CD8-positive, alpha-beta memory T cell (primary cell): ENCODE data around the gene INHBC. TPM values are rescaled to one million over a fixed set of nuclear protein-coding genes. Genes with fewer than 3 reads are reported as not detected.
A peak's percentile ranks its signal among the peaks of the same experiment; 100 is the strongest.

Experiments used
- CTCF ChIA-PET: fragments of 350-600 bp; sonication (Branson Sonifier 250); formaldehyde crosslinking; loops from one replicate; lab custom pipeline; 2021; ENCODE audit warnings: antibody characterized with exemption; lab: Charles Lee
- POLR2A ChIA-PET: fragments of 350-600 bp; sonication (Branson Sonifier 250); formaldehyde crosslinking; loops from one replicate; lab custom pipeline; 2021; ENCODE audit warnings: antibody characterized with exemption; lab: Charles Lee
- DNase-seq, 5 donors: peaks; one replicate each; pipeline versions ENCODE4 v3.0.0 to v3.0.0-alpha.2; 2020 to 2022; ENCODE audit warnings: mixed read lengths in 1 of 5
- H3K27ac ChIP-seq: one replicate; pipeline ENCODE4 v1.7.0; 2013; ENCODE audit warnings: low read depth, mild to moderate bottlenecking, low read length, moderate library complexity
- H3K27me3 ChIP-seq: 2 replicates; pipeline ENCODE4 v1.7.0; 2013; ENCODE audit warnings: low read length, mild to moderate bottlenecking; ENCODE audit not compliant: insufficient read depth, poor library complexity, severe bottlenecking
- H3K36me3 ChIP-seq: 2 replicates; pipeline ENCODE4 v1.7.0; 2013; ENCODE audit warnings: mild to moderate bottlenecking, low read length, moderate library complexity; ENCODE audit not compliant: insufficient read depth
- H3K4me1 ChIP-seq: 2 replicates; pipeline ENCODE4 v1.7.0; 2013; ENCODE audit warnings: mild to moderate bottlenecking, low read length, moderate library complexity; ENCODE audit not compliant: insufficient read depth
- H3K4me3 ChIP-seq: 2 replicates; pipeline ENCODE4 v1.7.0; 2013; ENCODE audit warnings: mild to moderate bottlenecking, low read length
- H3K9me3 ChIP-seq: 2 replicates; pipeline ENCODE4 v1.7.0; 2013; ENCODE audit warnings: mild to moderate bottlenecking, low read length
- H3K27ac Mint-ChIP-seq, 8 donors: one replicate each; pipeline ENCODE4 v1.8.0; 2020 to 2021; ENCODE audit warnings: mixed read lengths in 8 of 8, mild to moderate bottlenecking in 6 of 8, inconsistent platforms in 3 of 8, moderate library complexity in 3 of 8
- H3K27me3 Mint-ChIP-seq, 2 donors: one replicate each; pipeline ENCODE4 v1.8.0; 2020 to 2021; ENCODE audit warnings: mixed read lengths in 2 of 2, mild to moderate bottlenecking in 1 of 2, moderate library complexity in 1 of 2
- H3K36me3 Mint-ChIP-seq, 3 donors: one replicate each; pipeline ENCODE4 v1.8.0; 2020 to 2021; ENCODE audit warnings: mixed read lengths in 3 of 3, inconsistent platforms in 1 of 3, mild to moderate bottlenecking in 1 of 3
- H3K4me1 Mint-ChIP-seq, 3 donors: one replicate each; pipeline ENCODE4 v1.8.0; 2020 to 2021; ENCODE audit warnings: mixed read lengths in 3 of 3, inconsistent platforms in 1 of 3, mild to moderate bottlenecking in 1 of 3
- H3K4me3 Mint-ChIP-seq, 7 donors: one replicate each; pipeline ENCODE4 v1.8.0; 2020 to 2021; ENCODE audit warnings: mixed read lengths in 7 of 7, mild to moderate bottlenecking in 6 of 7, moderate library complexity in 4 of 7, inconsistent platforms in 2 of 7
- H3K9me3 Mint-ChIP-seq, 5 donors: one replicate each; pipeline ENCODE4 v1.8.0; 2020 to 2022; ENCODE audit warnings: mixed read lengths in 5 of 5, mild to moderate bottlenecking in 3 of 5, moderate library complexity in 2 of 5, inconsistent platforms in 1 of 5
- polyA plus RNA-seq: library from polyadenylated mRNA; unstranded; fragments of 300-500 nt; fragmentation: Illumina TruSeq; gene quantifications from one replicate; pipeline ENCODE4 v1.2.3, GENCODE V29; 2021
- total RNA-seq, 2 experiments: library from RNA; stranded (reverse); gene quantifications; one replicate each; pipeline ENCODE4 v1.2.3, GENCODE V29; 2021

INHBC gene
- total and polyA plus RNA-seq, 3 experiments from 2014 or later = 0.11 TPM; not detected in 1

DNA sequence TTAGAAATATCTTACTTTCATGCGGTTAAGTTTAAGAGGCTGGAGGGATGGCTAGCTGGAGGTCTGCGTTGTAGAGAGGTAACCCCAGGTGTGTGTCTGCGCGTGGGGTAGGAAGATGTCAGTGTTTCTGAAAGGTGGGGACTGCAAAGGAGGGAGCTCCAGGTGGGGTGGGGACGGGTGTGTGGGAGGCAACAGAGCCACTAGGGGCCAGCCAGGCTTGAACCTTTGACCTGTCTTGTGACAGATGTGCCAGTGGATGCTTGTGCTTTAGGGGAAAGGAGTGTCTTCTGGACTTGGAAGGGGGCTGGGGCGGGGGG is 25.8 kb downstream of the INHBC start:
- peaks cover 33% of the 10 kb centered on the region for H3K4me1 ChIP-seq
- DNase-seq = no peak
- no peak overlapping the region for H3K27ac ChIP-seq
- H3K27me3 ChIP-seq = peaks cover 7% of the 10 kb centered on the region
- ChIA-PET POLR2A (interaction anchor here (1.0 to 4.4 kb wide), 4 partner anchors 10 to 87 kb away, joined by 3 to 20 read pairs (median 6); partner anchors contain the start of genes ARHGAP9 and DCTN2), CTCF (interaction anchor here (0.9 to 7.3 kb wide), 7 partner anchors 9 to 233 kb away, joined by 3 to 167 read pairs (median 5); partner anchors contain the start of genes ARHGAP9, DDIT3 and OS9)
- Mint-ChIP-seq H3K27me3 (peaks cover 6 to 22% of the 10 kb centered on the region in 2 donors), H3K9me3 (no peaks in the 10 kb centered on the region), H3K27ac (peak overlapping the region in 7 of 8 donors; percentile 22 to 87 (median 76)), H3K4me1 (peaks cover 33 to 52% (median 41%) of the 10 kb centered on the region in 3 donors), H3K36me3 (peaks cover 0 to 9% (median 0%) of the 10 kb centered on the region in 3 donors), H3K4me3 (peak overlapping the region; percentile 79 to 93 (median 88))
- no peak overlapping the region for H3K4me3 ChIP-seq
- no peaks in the 10 kb centered on the region for H3K9me3 ChIP-seq
- H3K36me3 ChIP-seq = no peaks in the 10 kb centered on the region

DNA sequence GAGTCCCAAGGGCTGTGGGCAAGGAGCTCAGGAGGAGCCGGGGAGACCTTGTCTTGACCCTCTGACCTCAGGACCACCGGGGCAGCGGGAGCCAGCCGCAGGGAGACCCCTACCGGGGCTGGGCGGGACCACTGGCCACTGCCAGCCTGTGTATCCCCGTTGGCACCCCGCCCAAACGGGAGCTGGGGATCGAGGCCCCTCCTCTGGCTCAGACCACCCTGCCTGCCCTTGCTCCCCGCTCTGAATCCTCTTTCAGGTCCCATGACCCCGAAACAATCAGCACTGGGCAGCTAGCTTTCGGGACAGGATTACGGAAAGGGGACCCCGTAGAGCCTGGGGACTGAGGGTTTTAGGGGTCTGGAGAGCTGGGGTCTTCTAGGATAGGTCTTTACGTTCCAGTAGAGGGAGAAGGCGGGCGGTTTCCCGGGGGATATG is 26.3 kb downstream of the INHBC start:
- Mint-ChIP-seq H3K27ac (peak overlapping the region in 4 of 8 donors; percentile 39 to 76 (median 48)), H3K36me3 (peaks cover 0 to 9% (median 0%) of the 10 kb centered on the region in 3 donors), H3K4me3 (peak overlapping the region; percentile 74 to 93 (median 88)), H3K27me3 (peaks cover 6 to 21% of the 10 kb centered on the region in 2 donors), H3K9me3 (no peaks in the 10 kb centered on the region), H3K4me1 (peaks cover 33 to 49% (median 41%) of the 10 kb centered on the region in 3 donors)
- H3K4me1 ChIP-seq = peaks cover 33% of the 10 kb centered on the region
- POLR2A ChIA-PET = interaction anchor here (0.7 to 4.4 kb wide), 4 partner anchors 10 to 86 kb away, joined by 3 to 20 read pairs (median 4); partner anchors contain the start of genes ARHGAP9 and DCTN2
- no peak overlapping the region for H3K4me3 ChIP-seq
- DNase-seq = no peak
- H3K9me3 ChIP-seq = no peaks in the 10 kb centered on the region
- no peaks in the 10 kb centered on the region for H3K36me3 ChIP-seq
- peaks cover 7% of the 10 kb centered on the region for H3K27me3 ChIP-seq
- H3K27ac ChIP-seq = peak overlapping the region; percentile 16
- CTCF ChIA-PET = interaction anchor here (1.1 to 7.3 kb wide), 9 partner anchors 8 to 222 kb away, joined by 3 to 167 read pairs (median 4); partner anchors contain the start of genes ARHGAP9 and DDIT3

DNA sequence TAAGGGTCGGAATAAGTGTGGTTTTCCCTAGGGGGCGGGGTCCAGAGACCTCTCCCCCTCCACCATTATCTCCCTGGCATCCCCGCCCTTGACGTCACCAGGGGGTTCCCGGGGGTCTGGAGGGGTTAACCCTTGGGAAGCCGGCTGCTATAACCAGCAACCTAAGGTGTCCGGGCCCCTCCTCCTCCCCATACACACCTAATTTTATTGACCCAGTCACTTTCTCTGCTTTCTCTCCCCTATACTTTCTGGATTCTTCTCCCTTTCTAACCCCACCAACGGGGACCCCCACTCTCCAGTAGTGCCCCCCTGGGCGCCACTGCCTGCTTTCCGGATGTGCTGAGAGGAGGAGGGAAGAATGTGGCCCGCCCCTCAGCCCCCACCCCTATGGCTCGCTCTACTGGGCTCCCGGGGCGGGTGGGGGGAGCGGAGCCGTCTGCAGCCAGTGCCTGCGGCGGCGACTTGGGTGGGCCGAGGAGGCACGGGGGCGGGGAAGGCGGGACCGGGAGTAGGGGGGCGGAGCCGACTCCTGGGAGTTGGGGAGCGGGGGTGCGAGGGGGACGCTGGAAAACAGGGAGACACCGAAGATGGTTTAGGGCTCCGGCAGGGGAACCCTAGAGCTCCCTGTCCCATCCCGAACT is 26.8 kb downstream of the INHBC start:
- POLR2A ChIA-PET = interaction anchor here (0.7 to 4.4 kb wide), 3 partner anchors 16 to 18 kb away, joined by 3 to 20 read pairs (median 3); partner anchors contain the start of gene ARHGAP9
- Mint-ChIP-seq H3K4me1 (peaks cover 30 to 45% (median 36%) of the 10 kb centered on the region in 3 donors), H3K4me3 (peak overlapping the region; percentile 84 to 93 (median 93)), H3K27me3 (peaks cover 6 to 19% of the 10 kb centered on the region in 2 donors), H3K27ac (peak overlapping the region in 7 of 8 donors; percentile 49 to 92 (median 80)), H3K9me3 (no peaks in the 10 kb centered on the region), H3K36me3 (peaks cover 0 to 9% (median 0%) of the 10 kb centered on the region in 3 donors)
- CTCF ChIA-PET = interaction anchor here (1.0 to 7.3 kb wide), 14 partner anchors 8 to 232 kb away, joined by 3 to 167 read pairs (median 4); partner anchors contain the start of genes ARHGAP9, MBD6 and OS9
- Histone ChIP-seq H3K9me3 (no peaks in the 10 kb centered on the region), H3K4me3 (peak overlapping the region; percentile 69), H3K4me1 (peaks cover 33% of the 10 kb centered on the region), H3K27me3 (peaks cover 7% of the 10 kb centered on the region), H3K36me3 (no peaks in the 10 kb centered on the region), H3K27ac (peak overlapping the region; percentile 16)
- DNase-seq = peak in 2 of 5 donors; percentile 44 to 72

DNA sequence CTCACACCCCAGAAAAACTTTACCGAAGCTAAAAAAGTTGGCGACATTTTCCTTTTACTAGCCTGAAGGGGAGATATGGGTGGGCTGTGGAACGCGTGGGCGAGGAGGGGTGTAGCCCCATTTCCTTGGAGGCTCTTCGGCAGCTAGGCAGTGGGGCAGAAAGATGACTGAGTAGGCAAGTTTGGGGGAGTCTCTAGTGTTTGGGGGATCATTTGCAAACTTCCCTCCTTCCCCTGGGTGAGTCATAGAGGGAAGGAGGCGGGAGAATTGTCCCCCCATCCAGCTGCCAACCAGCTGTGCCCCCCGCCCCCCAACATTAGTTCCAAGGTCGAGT is 27.3 kb downstream of the INHBC start:
- H3K36me3 Mint-ChIP-seq = peaks cover 0 to 9% (median 0%) of the 10 kb centered on the region in 3 donors
- peak overlapping the region; percentile 9 for H3K27ac ChIP-seq
- peaks cover 6 to 19% of the 10 kb centered on the region in 2 donors for H3K27me3 Mint-ChIP-seq
- peaks cover 30 to 46% (median 36%) of the 10 kb centered on the region in 3 donors for H3K4me1 Mint-ChIP-seq
- ChIA-PET POLR2A (interaction anchor here (0.8 to 4.4 kb wide), 2 partner anchors 16 to 18 kb away, joined by 3 to 20 read pairs; partner anchors contain the start of gene ARHGAP9), CTCF (interaction anchor here (1.0 to 7.3 kb wide), 17 partner anchors 10 to 280 kb away, joined by 3 to 167 read pairs (median 4); partner anchors contain the start of genes ARHGAP9, DDIT3, MBD6 and OS9)
- no peaks in the 10 kb centered on the region for H3K9me3 Mint-ChIP-seq
- H3K4me1 ChIP-seq = peaks cover 33% of the 10 kb centered on the region
- peaks cover 7% of the 10 kb centered on the region for H3K27me3 ChIP-seq
- peak overlapping the region; percentile 84 to 93 (median 93) for H3K4me3 Mint-ChIP-seq
- H3K4me3 ChIP-seq = peak overlapping the region; percentile 69
- DNase-seq = no peak
- no peaks in the 10 kb centered on the region for H3K9me3 ChIP-seq
- H3K36me3 ChIP-seq = no peaks in the 10 kb centered on the region
- H3K27ac Mint-ChIP-seq = peak overlapping the region in 7 of 8 donors; percentile 43 to 92 (median 80)

DNA sequence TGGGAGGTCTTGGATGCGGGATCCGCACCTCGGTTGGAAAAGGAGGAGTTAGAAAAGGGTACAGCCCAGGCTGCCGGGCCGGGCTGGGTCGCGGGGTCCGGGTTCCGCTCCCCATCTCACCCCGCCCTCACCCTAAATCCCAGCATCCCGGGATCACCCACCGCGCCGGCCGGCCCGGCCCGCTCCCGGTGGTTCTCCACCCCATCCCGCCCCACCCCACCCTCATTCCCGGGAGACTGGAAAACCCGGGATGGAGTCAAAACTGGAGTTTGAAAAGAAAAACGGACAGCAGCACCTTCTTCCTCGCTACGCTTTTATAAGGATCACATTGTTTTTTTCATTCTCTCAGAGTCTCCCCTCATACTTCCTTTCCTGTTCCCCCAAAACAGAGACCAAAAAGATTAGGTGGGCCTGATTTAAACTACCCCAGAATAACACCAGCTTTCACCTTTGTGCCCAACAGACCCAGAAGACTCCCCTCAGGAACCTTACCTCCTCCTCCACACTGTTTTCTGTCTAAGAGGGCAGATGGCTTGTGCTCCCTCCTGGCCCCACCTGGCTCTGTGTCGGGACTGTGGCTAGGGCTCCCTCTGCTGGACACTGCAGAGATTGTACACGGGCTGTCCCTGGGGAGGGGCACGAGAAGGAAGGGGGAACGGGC is 27.8 kb downstream of the INHBC start:
- Mint-ChIP-seq H3K27ac (peak overlapping the region; percentile 8 to 93 (median 80)), H3K4me1 (peaks cover 30 to 49% (median 36%) of the 10 kb centered on the region in 3 donors), H3K27me3 (peaks cover 6 to 19% of the 10 kb centered on the region in 2 donors), H3K9me3 (no peaks in the 10 kb centered on the region), H3K36me3 (peaks cover 0 to 13% (median 0%) of the 10 kb centered on the region in 3 donors), H3K4me3 (peak overlapping the region; percentile 85 to 95 (median 93))
- no peaks in the 10 kb centered on the region for H3K36me3 ChIP-seq
- DNase-seq = peak; percentile 77 to 92 (median 83)
- POLR2A ChIA-PET = interaction anchor here (0.8 to 4.4 kb wide), 2 partner anchors 15 to 17 kb away, joined by 3 to 20 read pairs; partner anchors contain the start of gene ARHGAP9
- peaks cover 7% of the 10 kb centered on the region for H3K27me3 ChIP-seq
- H3K4me1 ChIP-seq = peaks cover 33% of the 10 kb centered on the region
- no peaks in the 10 kb centered on the region for H3K9me3 ChIP-seq
- peak overlapping the region; percentile 69 for H3K4me3 ChIP-seq
- CTCF ChIA-PET = interaction anchor here (0.8 to 7.3 kb wide), 20 partner anchors 9 to 280 kb away, joined by 3 to 167 read pairs (median 3); partner anchors contain the start of genes ARHGAP9, DDIT3, INHBC and MBD6
- peak overlapping the region; percentile 9 for H3K27ac ChIP-seq

DNA sequence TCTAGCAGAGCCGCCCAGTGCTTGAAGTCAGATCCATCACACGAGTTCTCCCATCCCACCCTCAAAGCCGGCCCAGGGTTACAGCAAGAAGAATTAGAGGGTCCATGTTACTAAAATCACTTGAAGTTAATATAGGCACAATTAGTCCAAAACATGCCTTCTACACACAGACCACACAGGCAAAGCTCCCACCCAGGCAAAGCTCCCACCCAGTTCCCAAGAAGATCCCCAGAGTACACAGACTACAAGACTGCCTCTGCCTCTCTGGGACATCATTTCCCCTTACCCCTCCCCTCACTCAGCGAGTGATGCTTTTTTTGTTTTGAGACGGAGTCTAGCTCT is 28.3 kb downstream of the INHBC start:
- Mint-ChIP-seq H3K36me3 (peaks cover 0 to 17% (median 2%) of the 10 kb centered on the region in 3 donors), H3K4me1 (peaks cover 33 to 49% (median 36%) of the 10 kb centered on the region in 3 donors), H3K4me3 (peak overlapping the region; percentile 85 to 95 (median 91)), H3K27me3 (peaks cover 6 to 19% of the 10 kb centered on the region in 2 donors), H3K9me3 (peaks cover 0 to 1% (median 0%) of the 10 kb centered on the region in 5 donors), H3K27ac (peak overlapping the region in 5 of 8 donors; percentile 49 to 93 (median 80))
- Histone ChIP-seq H3K9me3 (no peaks in the 10 kb centered on the region), H3K27ac (no peak overlapping the region), H3K4me1 (peaks cover 33% of the 10 kb centered on the region), H3K36me3 (no peaks in the 10 kb centered on the region), H3K4me3 (no peak overlapping the region), H3K27me3 (peaks cover 7% of the 10 kb centered on the region)
- CTCF ChIA-PET = interaction anchor here (0.8 to 7.3 kb wide), 15 partner anchors 8 to 279 kb away, joined by 3 to 167 read pairs (median 4); partner anchors contain the start of genes ARHGAP9, DDIT3, INHBC and INHBE
- DNase-seq = no peak
- POLR2A ChIA-PET = interaction anchor here (4.4 kb wide), 1 partner anchor 17 kb away, joined by 20 read pairs; the partner anchor contains the start of gene ARHGAP9

DNA sequence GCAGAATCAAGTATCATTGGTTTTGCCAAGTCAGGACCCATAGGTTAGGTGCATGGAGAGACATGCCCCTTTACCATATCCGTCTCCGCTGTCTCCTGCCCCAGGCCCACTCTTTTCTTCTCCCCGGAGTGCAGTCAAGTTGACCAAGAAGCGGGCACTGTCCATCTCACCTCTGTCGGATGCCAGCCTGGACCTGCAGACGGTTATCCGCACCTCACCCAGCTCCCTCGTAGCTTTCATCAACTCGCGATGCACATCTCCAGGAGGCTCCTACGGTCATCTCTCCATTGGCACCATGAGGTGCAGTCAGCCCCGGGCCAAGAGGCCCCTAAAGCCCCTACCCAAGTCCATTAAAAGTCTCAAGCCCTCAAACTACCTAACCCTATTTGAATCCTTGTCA is 30.0 kb downstream of the INHBC start:
- DNase-seq = no peak
- Histone ChIP-seq H3K36me3 (peaks cover 7% of the 10 kb centered on the region), H3K4me3 (no peak overlapping the region), H3K27ac (no peak overlapping the region), H3K4me1 (peaks cover 26% of the 10 kb centered on the region), H3K27me3 (peaks cover 7% of the 10 kb centered on the region), H3K9me3 (no peaks in the 10 kb centered on the region)
- Mint-ChIP-seq H3K9me3 (peaks cover 0 to 2% (median 0%) of the 10 kb centered on the region in 5 donors), H3K27ac (peak overlapping the region in 1 of 8 donors; percentile 31), H3K4me3 (peak overlapping the region in 1 of 7 donors; percentile 68), H3K36me3 (peaks cover 0 to 26% (median 9%) of the 10 kb centered on the region in 3 donors), H3K4me1 (peaks cover 25 to 42% (median 27%) of the 10 kb centered on the region in 3 donors), H3K27me3 (peaks cover 6 to 19% of the 10 kb centered on the region in 2 donors)
- CTCF ChIA-PET = interaction anchor here (1.7 to 7.3 kb wide), 2 partner anchors 9 to 13 kb away, joined by 5 to 167 read pairs; partner anchors contain the start of genes ARHGAP9 and INHBE
- POLR2A ChIA-PET = interaction anchor here (0.7 to 0.8 kb wide), 2 partner anchors 13 to 15 kb away, joined by 4 to 6 read pairs; partner anchors contain the start of gene ARHGAP9
